ENCODE results near the gene ROBO1. TPM values are rescaled to one million over a fixed set of nuclear protein-coding genes. Genes with fewer than 3 reads are reported as not detected.
"Not testable (repeated sequence)": the region's sequence is repeated elsewhere in the genome, so short reads cannot be mapped to it uniquely, and the experiment has no call there.

The ROBO1 gene
- total and polyA plus RNA-seq, 2 donors (not counting 1 experiment from before 2014, with no cell fraction given): 0.27 to 3.2 TPM

- ChIA-PET CTCF (no interaction called here), POLR2A (no interaction called here)
- Mint-ChIP-seq H3K4me3 (no peak overlapping the region), H3K9me3 (ENCODE audit: insufficient read depth) (peaks cover 2% of the 10 kb centered on the region), H3K27me3 (no peaks in the 10 kb centered on the region), H3K4me1 (no peaks in the 10 kb centered on the region), H3K27ac (no peak overlapping the region)
- Histone ChIP-seq H3K27me3 (replicated peaks in 1 of 4; ENCODE audit: control extremely low read depth in 1 of 4, control insufficient read depth in 3 of 4, insufficient read depth in 4 of 4, low read length in 3 of 4) (no peaks in the 10 kb centered on the region), H3K9me3 (ENCODE audit: control extremely low read depth in 1 of 3, control insufficient read depth in 2 of 3, insufficient read depth in 1 of 3, low read length in 2 of 3) (peaks cover 0 to 3% (median 0%) of the 10 kb centered on the region in 3 donors), H3K9ac (ENCODE audit: low read length) (no peak overlapping the region), H3K4me2 (replicated peaks; ENCODE audit: low read depth, low read length, poor library complexity, severe bottlenecking) (no peak overlapping the region), H3K36me3 (replicated peaks in 1 of 2; ENCODE audit: control extremely low read depth in 1 of 2, control insufficient read depth in 1 of 2, extremely low read depth in 1 of 2, insufficient read depth in 2 of 2, low read length in 1 of 2) (no peaks in the 10 kb centered on the region), H4K20me1 (ENCODE audit: control insufficient read depth, insufficient read depth, low read length, poor library complexity, severe bottlenecking) (no peaks in the 10 kb centered on the region), H3K27ac (ENCODE audit: low read length in 2 of 2) (no peak overlapping the region), H3K4me1 (ENCODE audit: control insufficient read depth in 2 of 2, insufficient read depth in 2 of 2, low read length in 2 of 2) (no peaks in the 10 kb centered on the region), H3K79me2 (ENCODE audit: control insufficient read depth, insufficient read depth, low read length) (no peaks in the 10 kb centered on the region), H2AFZ (ENCODE audit: insufficient read depth, low read depth, low read length, poor library complexity, severe bottlenecking) (no peak overlapping the region), H3K4me3 (ENCODE audit: control extremely low read depth in 1 of 5, extremely low read depth in 1 of 5, insufficient read depth in 1 of 5, low read depth in 2 of 5, low read length in 4 of 5) (no peak overlapping the region)
- intact Hi-C loops (cut with micrococcal nuclease): no loop called here
- DNase-seq (no peak), ATAC-seq (ENCODE audit: low read depth) (no peak)
- no peak for TF ChIP-seq CTCF (IDR thresholded peaks at IDR 0.05)
- WGBS (ENCODE audit: insufficient coverage): no CpG with 5 or more reads among the region's 1 CpG
Observed at GRCh38 chr3:79506751-79507150, 261.0 kb downstream of the ROBO1 start.

GRCh38 chr3:79502216-79502681 lies 265.5 kb downstream of the ROBO1 start:
- H3K36me3 ChIP-seq (replicated peaks in 1 of 2; ENCODE audit: control extremely low read depth in 1 of 2, control insufficient read depth in 1 of 2, extremely low read depth in 1 of 2, insufficient read depth in 2 of 2, low read length in 1 of 2); H3K27me3 ChIP-seq (replicated peaks in 1 of 4; ENCODE audit: control extremely low read depth in 1 of 4, control insufficient read depth in 3 of 4, insufficient read depth in 4 of 4, low read length in 3 of 4); H3K4me3 ChIP-seq (ENCODE audit: control extremely low read depth in 1 of 5, extremely low read depth in 1 of 5, insufficient read depth in 1 of 5, low read depth in 2 of 5, low read length in 4 of 5); POLR2A ChIA-PET; H3K27me3 Mint-ChIP-seq; H3K9me3 ChIP-seq (ENCODE audit: control extremely low read depth in 1 of 3, control insufficient read depth in 2 of 3, insufficient read depth in 1 of 3, low read length in 2 of 3); ATAC-seq (ENCODE audit: low read depth); H3K27ac ChIP-seq (ENCODE audit: low read length in 2 of 2); H2AFZ ChIP-seq (ENCODE audit: insufficient read depth, low read depth, low read length, poor library complexity, severe bottlenecking); DNase-seq; intact Hi-C loops (cut with micrococcal nuclease); H3K9me3 Mint-ChIP-seq (ENCODE audit: insufficient read depth); H3K27ac Mint-ChIP-seq; H3K4me3 Mint-ChIP-seq; H3K4me1 Mint-ChIP-seq; H4K20me1 ChIP-seq (ENCODE audit: control insufficient read depth, insufficient read depth, low read length, poor library complexity, severe bottlenecking); H3K4me2 ChIP-seq (replicated peaks; ENCODE audit: low read depth, low read length, poor library complexity, severe bottlenecking); H3K9ac ChIP-seq (ENCODE audit: low read length); H3K79me2 ChIP-seq (ENCODE audit: control insufficient read depth, insufficient read depth, low read length); H3K4me1 ChIP-seq (ENCODE audit: control insufficient read depth in 2 of 2, insufficient read depth in 2 of 2, low read length in 2 of 2): not testable (repeated sequence)
- 94% methylated on average over 35 of the region's 39 CpGs for WGBS (ENCODE audit: insufficient coverage)
- CTCF ChIA-PET: interaction anchor here (1.0 kb wide), 1 partner anchor 9 kb away, joined by 3 read pairs; no protein-coding TSS in a partner anchor

Measured in B cell (primary cell).